CD14-positive monocyte (primary cell): Measurements from ENCODE around the gene EPB41L2. TPM values are rescaled to one million over a fixed set of nuclear protein-coding genes. Genes with fewer than 3 reads are reported as not detected.

ENCODE experiments used
- DNase-seq, 3 donors: peaks; one replicate each; pipeline ENCODE4 v3.0.0-alpha.2; 2011 to 2022
- H2AFZ ChIP-seq: 2 replicates; pipeline ENCODE4 v1.6.0; 2012; ENCODE audit warnings: mild to moderate bottlenecking, low read depth, low read length, inconsistent platforms; ENCODE audit not compliant: insufficient read depth, poor library complexity, severe bottlenecking
- H3K27ac ChIP-seq, 2 donors: 1 replicate in 1 of 2; 2 replicates in 1 of 2; pipeline ENCODE4 v1.5.1; 2012 to 2013; ENCODE audit warnings: low read length in 2 of 2, control low read depth in 1 of 2, inconsistent platforms in 1 of 2, low read depth in 1 of 2, mild to moderate bottlenecking in 1 of 2
- H3K27me3 ChIP-seq, 2 donors: one replicate each; pipeline versions ENCODE4 v1.6.0 to v1.6.1; 2011 to 2013; ENCODE audit warnings: low read length in 2 of 2; ENCODE audit not compliant: control insufficient read depth in 2 of 2, insufficient read depth in 2 of 2
- H3K36me3 ChIP-seq, 2 donors: replicated peaks in 1 of 2; 1 replicate in 1 of 2; 2 replicates in 1 of 2; pipeline versions ENCODE4 v1.5.1 to v1.6.1; 2012 to 2013; ENCODE audit warnings: low read length in 2 of 2, control low read depth in 1 of 2, inconsistent platforms in 1 of 2, mild to moderate bottlenecking in 1 of 2; ENCODE audit not compliant: insufficient read depth in 2 of 2, control insufficient read depth in 1 of 2
- H3K4me1 ChIP-seq, 2 donors: 1 replicate in 1 of 2; 2 replicates in 1 of 2; pipeline versions ENCODE4 v1.5.1 to v1.6.1; 2012 to 2013; ENCODE audit warnings: low read length in 2 of 2, control low read depth in 1 of 2, inconsistent platforms in 1 of 2, mild to moderate bottlenecking in 1 of 2, moderate library complexity in 1 of 2; ENCODE audit not compliant: insufficient read depth in 2 of 2, control insufficient read depth in 1 of 2
- H3K4me2 ChIP-seq: replicated peaks from 2 replicates; pipeline ENCODE3; 2012; ENCODE audit warnings: low read length, moderate library complexity, mild to moderate bottlenecking; ENCODE audit not compliant: poor library complexity, severe bottlenecking; ENCODE audit errors: extremely low read depth
- H3K4me3 ChIP-seq, 3 experiments: fragments of 200-600 bp in 1 of 3; sonication (generic) in 1 of 3; replicated peaks in 1 of 3; 1 replicate in 2 of 3; 2 replicates in 1 of 3; pipeline ENCODE4 v1.5.1; 2011 to 2013; ENCODE audit warnings: low read length in 3 of 3, mild to moderate bottlenecking in 3 of 3, control low read depth in 2 of 3, low read depth in 2 of 3, inconsistent platforms in 1 of 3, moderate library complexity in 1 of 3
- H3K79me2 ChIP-seq: 2 replicates; pipeline ENCODE4 v1.6.0; 2012; ENCODE audit warnings: mild to moderate bottlenecking, control low read depth, inconsistent platforms, low read length, moderate library complexity; ENCODE audit not compliant: insufficient read depth
- H3K9ac ChIP-seq: 2 replicates; pipeline ENCODE4 v1.6.0; 2017; ENCODE audit warnings: low read length, mild to moderate bottlenecking; ENCODE audit not compliant: insufficient read depth, poor library complexity, severe bottlenecking
- H3K9me3 ChIP-seq, 2 donors: replicated peaks in 1 of 2; 1 replicate in 1 of 2; 2 replicates in 1 of 2; pipeline versions ENCODE4 v1.5.1 to v1.6.1; 2012 to 2013; ENCODE audit warnings: low read length in 2 of 2, control low read depth in 1 of 2; ENCODE audit not compliant: control insufficient read depth in 1 of 2, insufficient read depth in 1 of 2
- H4K20me1 ChIP-seq: 2 replicates; pipeline ENCODE4 v1.6.0; 2012; ENCODE audit warnings: mild to moderate bottlenecking, low read length, control low read depth, moderate library complexity; ENCODE audit not compliant: insufficient read depth
- H3K27ac Mint-ChIP-seq, 7 donors: one replicate each; pipeline ENCODE4 v1.8.0; 2020; ENCODE audit warnings: mild to moderate bottlenecking in 7 of 7, mixed read lengths in 7 of 7, moderate library complexity in 6 of 7, inconsistent platforms in 2 of 7
- H3K27me3 Mint-ChIP-seq, 3 donors: one replicate each; pipeline ENCODE4 v1.8.0; 2021 to 2022; ENCODE audit warnings: low read depth in 3 of 3, mild to moderate bottlenecking in 3 of 3, mixed read lengths in 3 of 3, moderate library complexity in 3 of 3, inconsistent platforms in 1 of 3
- H3K36me3 Mint-ChIP-seq, 2 donors: one replicate each; pipeline ENCODE4 v1.8.0; 2020; ENCODE audit warnings: mixed read lengths in 2 of 2, inconsistent platforms in 1 of 2, mild to moderate bottlenecking in 1 of 2
- H3K4me1 Mint-ChIP-seq: one replicate; pipeline ENCODE4 v1.8.0; 2020; ENCODE audit warnings: mild to moderate bottlenecking, mixed read lengths
- H3K4me3 Mint-ChIP-seq, 2 donors: one replicate each; pipeline ENCODE4 v1.8.0; 2020; ENCODE audit warnings: mild to moderate bottlenecking in 2 of 2, mixed read lengths in 2 of 2, moderate library complexity in 1 of 2
- H3K9me3 Mint-ChIP-seq, 7 donors: one replicate each; pipeline ENCODE4 v1.8.0; 2020 to 2022; ENCODE audit warnings: mixed read lengths in 7 of 7, mild to moderate bottlenecking in 6 of 7, moderate library complexity in 6 of 7, inconsistent platforms in 2 of 7
- CTCF ChIP-seq: fragments of 200-600 bp; IDR thresholded peaks from one replicate; pipeline ENCODE4 v1.8.0; 2022; ENCODE audit warnings: antibody characterized with exemption, mild to moderate bottlenecking
- WGBS: methylation state at CpG from one replicate; pipeline ENCODE4 v1.1.5; 2013; ENCODE audit warnings: missing lambda C conversion rate; ENCODE audit not compliant: insufficient coverage; 5-methylcytosine and 5-hydroxymethylcytosine counted together
- intact Hi-C, 2 donors: fragments of 100-400 bp; cut with micrococcal nuclease; formaldehyde crosslinking; loops; one replicate each; pipeline versions ENCODE4 v1.15.0 to v1.15.1; 2023
- polyA plus RNA-seq, 3 donors: library from polyadenylated mRNA; depleted of rRNA in 1 of 3; unstranded in 2 of 3; stranded (reverse) in 1 of 3; fragments of 300-500 nt in 2 of 3; fragments of >200 nt in 1 of 3; fragmentation: Illumina TruSeq in 2 of 3; gene quantifications; 1 replicate in 2 of 3; 2 replicates in 1 of 3; pipeline ENCODE4 v1.2.3, GENCODE V29; 2012 to 2021

Gene EPB41L2
- polyA plus RNA-seq, 3 donors = 3.4 to 7.2 (median 4.6) TPM

- 90% methylated on average over 2 of the region's 2 CpGs for WGBS
- no peak for DNase-seq
These were observed 130.6 kb downstream of the EPB41L2 start for GRCh38 chr6:130932438-130932837.

GRCh38 chr6:130931683-130932082 lies 131.4 kb downstream of the EPB41L2 start:
- Histone ChIP-seq H3K27ac (no peak overlapping the region), H3K36me3 (no peaks in the 10 kb centered on the region), H3K9me3 (no peaks in the 10 kb centered on the region), H3K79me2 (no peaks in the 10 kb centered on the region), H3K4me2 (peak overlapping the region; percentile 13), H3K27me3 (no peaks in the 10 kb centered on the region), H3K9ac (no peak overlapping the region), H3K4me1 (peaks cover 19 to 22% of the 10 kb centered on the region in 2 donors), H4K20me1 (no peaks in the 10 kb centered on the region), H3K4me3 (no peak overlapping the region), H2AFZ (no peak overlapping the region)
- Mint-ChIP-seq H3K4me1 (peaks cover 24% of the 10 kb centered on the region), H3K4me3 (peak overlapping the region in 1 of 2 donors; percentile 60), H3K27me3 (no peaks in the 10 kb centered on the region), H3K27ac (peak overlapping the region in 3 of 7 donors; percentile 18 to 65 (median 37)), H3K36me3 (no peaks in the 10 kb centered on the region), H3K9me3 (no peaks in the 10 kb centered on the region)
- no peak for TF ChIP-seq CTCF
- no CpG with 5 or more reads among the region's 4 CpGs for WGBS
- intact Hi-C loops = no loop called here
- DNase-seq = peak; percentile 23 to 51 (median 37)

More at GRCh38 chr6:130932438-130932837, 130.6 kb downstream of the EPB41L2 start:
- Histone ChIP-seq H3K36me3 (no peaks in the 10 kb centered on the region), H2AFZ (no peak overlapping the region), H3K9ac (no peak overlapping the region), H3K27ac (no peak overlapping the region), H3K79me2 (no peaks in the 10 kb centered on the region), H3K9me3 (no peaks in the 10 kb centered on the region), H3K4me1 (peaks cover 19 to 22% of the 10 kb centered on the region in 2 donors), H3K27me3 (no peaks in the 10 kb centered on the region), H4K20me1 (no peaks in the 10 kb centered on the region), H3K4me2 (no peak overlapping the region), H3K4me3 (no peak overlapping the region)
- TF ChIP-seq CTCF = no peak
- no peak overlapping the region for H3K4me3 Mint-ChIP-seq
- intact Hi-C loops = no loop called here
- no peaks in the 10 kb centered on the region for H3K36me3 Mint-ChIP-seq
- no peaks in the 10 kb centered on the region for H3K27me3 Mint-ChIP-seq
- no peaks in the 10 kb centered on the region for H3K9me3 Mint-ChIP-seq
- H3K4me1 Mint-ChIP-seq = peaks cover 24% of the 10 kb centered on the region
- no peak overlapping the region for H3K27ac Mint-ChIP-seq
